ENCODE measurements around the gene SYMPK.

DNA sequence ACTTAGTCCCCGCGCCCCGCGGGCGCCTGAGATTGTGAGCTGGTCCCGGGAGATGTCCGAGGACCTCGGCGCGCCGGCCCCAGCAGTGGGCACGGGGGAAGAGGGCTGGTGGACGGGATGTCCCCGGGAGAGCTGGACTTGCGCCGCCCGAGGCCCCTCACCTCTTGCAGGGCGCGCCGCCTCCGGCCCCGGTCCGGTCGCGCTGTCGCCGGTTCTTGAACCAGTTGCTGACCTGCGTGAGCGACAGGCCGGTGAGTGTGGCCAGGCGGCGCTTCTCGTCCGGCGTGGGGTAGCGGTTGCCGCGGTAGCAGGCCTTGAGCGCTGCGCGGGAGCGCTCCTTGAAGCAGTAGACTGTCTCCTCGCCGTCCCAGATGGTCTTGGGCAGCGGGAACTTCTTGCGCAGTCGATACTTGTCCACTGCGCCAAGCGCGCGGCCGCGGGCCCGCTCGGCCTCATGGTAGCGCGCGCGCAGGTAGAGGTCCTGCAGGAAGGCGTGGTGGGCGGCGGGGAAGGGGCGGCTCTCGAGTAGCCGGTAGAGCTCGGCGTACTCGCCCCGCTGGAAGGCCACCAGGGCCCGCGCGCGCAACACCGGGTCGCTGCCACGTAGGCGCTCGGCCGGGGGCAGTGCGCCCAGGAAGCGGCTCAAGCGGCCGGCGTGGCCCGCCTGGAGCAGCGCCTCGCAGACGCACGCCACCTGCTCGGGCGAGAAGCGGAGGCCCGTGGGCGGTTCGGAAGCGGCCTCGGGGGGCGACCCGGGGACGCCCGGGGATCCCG, 94.9 kb downstream of the SYMPK start:
- TF ChIP-seq, protein P1, sequence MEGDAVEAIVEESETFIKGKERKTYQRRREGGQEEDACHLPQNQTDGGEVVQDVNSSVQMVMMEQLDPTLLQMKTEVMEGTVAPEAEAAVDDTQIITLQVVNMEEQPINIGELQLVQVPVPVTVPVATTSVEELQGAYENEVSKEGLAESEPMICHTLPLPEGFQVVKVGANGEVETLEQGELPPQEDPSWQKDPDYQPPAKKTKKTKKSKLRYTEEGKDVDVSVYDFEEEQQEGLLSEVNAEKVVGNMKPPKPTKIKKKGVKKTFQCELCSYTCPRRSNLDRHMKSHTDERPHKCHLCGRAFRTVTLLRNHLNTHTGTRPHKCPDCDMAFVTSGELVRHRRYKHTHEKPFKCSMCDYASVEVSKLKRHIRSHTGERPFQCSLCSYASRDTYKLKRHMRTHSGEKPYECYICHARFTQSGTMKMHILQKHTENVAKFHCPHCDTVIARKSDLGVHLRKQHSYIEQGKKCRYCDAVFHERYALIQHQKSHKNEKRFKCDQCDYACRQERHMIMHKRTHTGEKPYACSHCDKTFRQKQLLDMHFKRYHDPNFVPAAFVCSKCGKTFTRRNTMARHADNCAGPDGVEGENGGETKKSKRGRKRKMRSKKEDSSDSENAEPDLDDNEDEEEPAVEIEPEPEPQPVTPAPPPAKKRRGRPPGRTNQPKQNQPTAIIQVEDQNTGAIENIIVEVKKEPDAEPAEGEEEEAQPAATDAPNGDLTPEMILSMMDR (conservative IDR thresholded peaks at IDR 0.05; ENCODE audit: low read depth, low read length): no peak
- TF ChIP-seq EZH2 (IDR thresholded peaks at IDR 0.05; ENCODE audit: borderline replicate concordance, low read depth, low read length, poor library complexity, severe bottlenecking): no peak

Data from A673 (cell line).